HT1080 (cell line): ENCODE measurements around the gene NXN. TPM values are rescaled to one million over a fixed set of nuclear protein-coding genes. Genes with fewer than 3 reads are reported as not detected.
A peak's percentile ranks its signal among the peaks of the same experiment; 100 is the strongest.
"Not testable (repeated sequence)": the region's sequence is repeated elsewhere in the genome, so short reads cannot be mapped to it uniquely, and the experiment has no call there.

Experiments
- DNase-seq: peaks from one replicate; pipeline ENCODE4 v3.0.0-alpha.2; 2015; ENCODE audit warnings: low read depth
- total RNA-seq: library from RNA; depleted of rRNA; stranded (reverse); fragments of >200 nt; shearing (Covaris generic); gene quantifications from 2 replicates; pipeline ENCODE4 v1.2.3, GENCODE V29; 2014

The NXN gene
- total RNA-seq, 1 experiment from 2014 or later = 3.5 TPM

- no peak for DNase-seq
Measured at GRCh38 chr17:1007310-1008007, 27.9 kb upstream of the NXN start.

DNA sequence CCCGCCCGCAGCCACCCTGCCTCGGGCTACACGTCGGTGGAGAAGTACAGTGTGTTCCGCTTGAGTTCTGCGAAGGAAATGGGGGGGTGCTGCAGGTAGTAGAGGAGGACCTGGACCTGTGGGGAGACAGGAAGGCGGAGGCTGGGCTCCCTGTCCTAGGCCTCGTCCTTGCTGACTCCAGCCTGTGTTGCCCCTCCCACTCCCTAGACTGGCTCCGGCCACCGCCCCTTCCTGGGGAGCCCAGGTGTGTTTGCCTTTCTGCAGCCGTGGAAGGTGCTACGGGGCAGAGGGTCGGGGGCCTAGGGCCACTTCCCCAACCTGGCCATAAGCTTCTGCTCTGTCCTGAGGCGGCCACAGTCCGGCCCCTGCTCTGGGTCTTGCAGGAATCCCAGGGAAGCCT, 26.5 kb upstream of the NXN start:
- DNase-seq = no peak

- DNase-seq = no peak
Measured at GRCh38 chr17:1005361-1005946, 25.9 kb upstream of the NXN start.

DNA sequence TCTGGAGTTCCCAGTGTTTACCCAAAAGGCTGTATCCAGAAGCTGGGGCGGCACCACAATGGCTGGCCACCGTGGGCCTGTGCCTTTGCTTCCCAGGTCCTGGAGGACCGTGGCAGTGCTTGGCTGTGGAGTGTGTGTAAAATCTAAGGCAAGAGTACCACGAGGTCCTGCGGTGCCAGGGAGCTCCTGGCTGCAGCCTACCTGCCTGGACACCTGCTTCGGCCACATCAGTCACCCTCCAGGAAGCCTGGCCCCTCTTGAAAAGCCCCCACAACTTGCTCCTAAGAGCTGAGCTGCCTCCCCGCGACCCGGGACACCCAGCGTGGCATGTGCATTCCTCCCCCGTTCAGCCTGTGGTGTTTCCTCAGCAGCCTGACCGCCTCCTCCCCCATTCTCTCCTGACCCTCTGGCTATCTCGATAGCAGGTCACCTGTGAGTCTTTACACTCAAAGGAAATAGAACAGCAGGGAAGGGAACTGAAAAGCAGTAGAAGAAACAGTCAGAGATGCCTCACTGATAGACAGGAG, 25.3 kb upstream of the NXN start:
- DNase-seq = no peak

DNA sequence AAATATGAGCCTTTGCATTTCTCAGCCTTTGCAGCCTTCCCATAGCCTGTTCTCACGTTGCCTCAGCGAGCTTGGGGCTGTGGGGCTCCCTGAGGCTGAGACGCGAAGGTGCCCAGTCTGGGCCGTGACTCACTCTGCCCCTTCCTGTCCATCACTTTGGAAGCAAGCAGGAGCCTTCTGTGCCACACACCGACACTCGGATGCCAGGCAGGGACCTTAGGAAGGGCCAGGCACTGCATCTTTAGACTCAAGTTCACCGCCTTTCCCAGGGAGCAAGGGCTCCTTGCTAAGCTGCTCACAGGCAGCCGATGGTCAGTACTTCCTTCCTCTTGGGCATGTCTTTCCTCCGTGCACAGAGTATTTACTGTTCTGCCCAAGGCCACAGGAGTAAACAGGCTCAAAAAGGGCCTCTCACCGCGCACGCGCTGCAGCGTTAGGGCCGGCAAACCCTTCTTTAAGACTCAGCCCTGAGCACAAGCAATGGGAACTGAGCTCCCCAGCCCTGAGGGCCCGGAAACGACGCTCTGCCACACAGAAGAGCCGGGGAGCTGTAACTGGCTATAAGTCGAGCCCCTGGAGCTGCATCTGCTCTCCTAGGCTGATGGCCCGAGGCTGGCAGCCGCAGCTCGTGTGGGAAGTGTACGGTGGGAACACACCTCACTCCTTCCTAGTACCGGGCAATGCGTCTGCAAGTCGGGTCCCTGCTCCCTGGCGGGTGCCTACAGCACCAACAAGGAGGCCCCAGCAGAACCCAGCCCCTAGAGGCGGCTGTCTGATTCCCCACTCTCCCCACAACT, 24.6 kb upstream of the NXN start:
- no peak for DNase-seq

- DNase-seq = no peak
Measured at GRCh38 chr17:1003633-1003971, 24.0 kb upstream of the NXN start.

GRCh38 chr17:1002771-1003555, 23.4 kb upstream of the NXN start:
- no peak for DNase-seq

GRCh38 chr17:1002412-1002753, 22.8 kb upstream of the NXN start:
- no peak for DNase-seq

DNA sequence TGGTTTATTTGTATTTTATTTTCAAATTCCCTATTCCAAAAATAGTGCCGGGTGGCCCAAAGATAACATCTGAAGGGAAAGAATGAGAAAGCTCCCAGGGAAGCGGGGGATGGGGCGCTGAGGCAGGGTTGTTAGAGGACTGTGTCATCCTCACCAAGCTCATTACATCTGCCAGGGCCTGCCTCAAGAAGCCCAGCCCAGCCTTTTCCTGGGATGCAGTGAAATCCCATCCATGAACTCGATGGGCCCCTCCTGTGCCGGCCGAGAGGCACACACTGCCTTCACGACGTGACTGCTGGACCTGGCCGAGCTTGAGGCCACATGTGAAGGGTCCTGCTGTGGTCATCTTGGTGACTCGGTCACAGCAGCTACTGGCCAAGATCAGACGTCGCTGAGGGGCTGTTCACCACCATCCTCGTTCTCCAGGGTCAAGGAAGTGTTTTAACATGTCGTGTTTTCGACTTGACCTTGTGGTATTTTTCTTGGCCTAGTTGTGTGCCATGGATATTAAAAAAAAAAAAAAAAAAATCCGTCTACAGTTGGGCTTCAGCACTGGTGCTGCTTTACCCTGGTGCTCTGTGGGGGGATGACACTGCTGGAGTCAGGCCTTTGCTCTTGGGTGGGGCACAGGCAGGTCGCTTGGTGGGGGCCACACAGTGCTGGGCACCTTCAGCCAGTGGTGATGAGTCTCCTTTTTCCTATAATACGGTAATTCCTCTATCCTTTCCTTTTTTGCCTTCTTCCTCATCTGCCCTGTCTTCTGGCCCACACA, 22.2 kb upstream of the NXN start:
- no peak for DNase-seq

DNA sequence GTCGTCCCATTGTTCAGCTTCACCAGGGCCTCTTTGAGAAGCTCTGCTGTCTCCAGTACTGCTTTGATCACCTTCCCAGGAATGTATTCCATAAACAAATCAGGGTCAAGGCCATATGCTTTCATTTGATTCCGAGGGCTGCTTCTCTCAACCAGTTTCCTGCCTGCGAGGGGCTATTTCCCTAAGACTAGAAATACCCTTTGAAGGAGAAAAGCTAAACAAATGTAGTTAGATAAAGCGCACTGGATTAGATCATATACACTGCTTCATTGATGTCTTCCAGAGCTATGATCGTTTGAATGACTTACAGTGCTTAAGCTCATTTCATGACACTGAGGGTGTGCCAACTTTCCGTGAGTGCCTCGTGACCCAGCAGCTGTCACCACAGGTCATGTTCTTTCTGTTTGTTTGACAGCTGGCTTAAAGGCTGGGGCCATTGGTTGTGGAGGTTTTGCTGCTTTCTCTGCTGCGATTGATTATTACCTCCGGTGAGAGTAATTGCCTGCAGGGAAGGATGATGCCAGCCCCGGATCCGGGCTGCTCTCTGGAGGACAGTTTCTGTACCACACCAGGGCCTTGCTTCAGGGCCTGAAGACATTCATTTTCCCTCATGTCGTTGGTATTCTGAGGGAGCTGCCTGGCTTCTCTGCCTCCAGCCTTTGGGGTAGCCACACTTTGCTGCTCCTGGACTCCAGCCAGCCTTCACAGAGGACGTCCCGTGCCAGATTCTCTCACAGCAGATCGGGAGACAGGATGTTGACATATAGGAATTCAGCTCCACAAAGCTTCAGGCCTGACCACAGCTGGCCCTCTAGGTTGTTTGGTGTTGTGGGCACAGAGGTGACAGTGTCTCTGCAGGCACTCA, 21.3 kb upstream of the NXN start:
- peak; percentile 24 for DNase-seq

DNA sequence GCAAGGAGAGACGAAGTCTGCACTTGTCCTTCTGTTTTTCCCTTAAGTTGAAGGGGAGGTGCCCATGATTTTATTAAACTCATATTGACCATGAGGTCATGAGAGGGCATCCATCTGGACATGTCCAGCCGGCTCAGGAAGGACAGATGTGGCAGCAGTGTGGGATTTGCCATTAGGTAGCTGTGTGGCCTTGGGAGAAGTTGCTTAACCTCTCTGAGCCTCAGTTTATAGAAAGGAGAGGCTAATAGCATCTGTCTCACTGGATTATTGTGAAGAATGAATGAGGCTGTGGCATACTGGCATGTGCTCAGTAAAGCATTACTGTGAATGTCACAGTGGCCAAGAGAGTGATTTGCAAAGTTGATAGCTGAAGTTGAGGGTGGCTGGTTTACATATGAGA, 18.5 kb upstream of the NXN start:
- no peak for DNase-seq

DNA sequence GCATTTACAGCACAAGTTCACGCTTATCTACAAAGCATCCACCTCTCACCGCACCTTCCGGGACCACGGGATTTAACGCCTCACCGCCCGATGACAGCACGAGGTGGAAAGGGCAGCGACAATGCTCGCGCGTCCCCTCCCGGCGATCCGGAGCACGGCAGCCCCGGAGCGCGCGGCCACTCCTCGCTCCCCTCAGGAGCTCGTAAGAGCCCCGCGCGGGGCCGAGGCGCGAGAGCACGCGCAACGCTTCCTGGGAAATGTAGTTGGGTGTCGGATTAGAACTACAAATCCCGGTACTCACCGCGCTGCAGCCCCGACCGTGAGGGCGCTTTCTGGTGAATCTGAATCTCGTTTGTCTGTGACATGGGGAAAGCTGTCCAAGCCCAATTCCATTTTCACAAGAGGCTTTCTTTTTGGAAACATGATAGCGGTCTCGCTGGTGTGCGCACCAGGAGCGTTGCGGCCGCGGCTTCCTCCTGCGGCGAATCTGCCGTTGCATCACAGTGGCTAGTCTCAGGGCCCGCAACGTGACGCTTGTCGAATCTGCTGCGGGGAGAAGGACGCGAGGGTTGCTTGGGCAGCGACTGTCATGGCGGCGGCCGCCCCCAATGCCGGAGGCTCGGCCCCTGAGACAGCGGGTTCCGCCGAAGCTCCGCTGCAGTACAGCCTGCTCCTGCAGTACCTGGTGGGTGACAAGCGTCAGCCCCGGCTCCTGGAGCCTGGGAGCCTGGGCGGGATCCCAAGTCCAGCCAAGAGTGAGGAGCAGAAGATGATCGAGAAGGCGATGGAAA, 17.2 kb upstream of the NXN start, which contains the start of gene TIMM22:
TSS of gene TIMM22 (plus strand) at position 576 of the 791 bp plus-strand sequence. CDS start at position 590, 14 bp downstream.
- peak; percentile 97 for DNase-seq

DNA sequence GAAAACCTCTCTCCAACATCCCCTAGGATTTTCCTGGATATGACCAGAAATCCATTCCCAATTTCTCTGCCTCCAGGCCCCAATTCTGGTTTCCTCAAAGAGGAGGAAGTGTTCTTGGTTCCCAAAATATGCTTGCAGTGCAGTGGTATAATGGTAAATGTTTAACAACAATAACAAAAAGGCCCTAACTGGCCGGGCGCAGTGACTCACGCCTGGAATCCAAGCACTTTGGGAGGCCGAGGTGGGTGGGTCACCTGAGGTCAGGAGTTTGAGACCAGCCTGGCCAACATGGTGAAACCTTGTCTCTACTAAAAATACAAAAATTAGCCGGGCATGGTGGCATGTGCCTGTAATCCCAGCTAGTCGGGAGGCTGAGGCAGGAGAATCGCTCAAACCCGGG, 15.7 kb upstream of the NXN start:
- DNase-seq = not testable (repeated sequence)

GRCh38 chr17:992933-993332, 13.4 kb upstream of the NXN start:
- no peak for DNase-seq

DNA sequence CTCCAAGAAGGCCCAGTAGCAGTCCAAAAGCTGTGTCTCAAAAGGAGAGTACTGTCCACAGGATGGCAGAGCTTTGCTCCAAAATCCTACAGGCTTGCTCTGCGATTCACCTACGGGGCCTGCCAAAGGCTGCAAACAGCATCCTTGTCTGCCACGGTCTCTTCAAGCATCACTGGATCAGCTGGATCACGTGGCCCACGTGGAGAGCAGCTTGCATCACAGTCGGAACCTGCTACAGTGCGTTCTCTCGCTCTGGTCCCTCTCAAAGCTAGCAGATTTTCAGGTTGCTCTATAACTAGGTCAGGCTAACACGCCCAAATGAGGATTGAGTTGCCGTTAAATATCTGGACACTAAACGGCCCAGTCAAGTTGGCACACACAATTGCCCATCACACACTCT, 9.0 kb upstream of the NXN start:
- DNase-seq = no peak

GRCh38 chr17:987931-988330, 8.4 kb upstream of the NXN start:
- no peak for DNase-seq

- DNase-seq = no peak
Measured at GRCh38 chr17:986322-986929, 6.8 kb upstream of the NXN start.

DNA sequence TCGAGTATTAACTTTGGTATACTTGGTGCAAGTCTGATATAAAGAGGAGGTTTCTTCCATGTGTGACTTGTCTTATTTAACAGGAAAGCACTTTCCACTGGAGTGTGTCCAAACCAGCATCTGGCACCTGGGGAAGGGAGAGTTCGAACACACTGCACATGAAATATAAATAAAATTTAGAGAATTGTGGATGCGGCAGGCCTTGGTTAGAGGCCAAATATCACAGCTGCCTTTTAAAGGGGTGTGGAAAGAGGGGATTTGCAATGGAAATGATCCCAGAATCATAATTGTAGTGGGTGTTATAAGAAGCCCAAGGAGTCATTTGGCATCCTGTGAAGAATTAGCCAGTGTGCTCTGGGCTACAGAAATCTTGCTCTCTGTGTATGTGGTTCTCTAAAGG, 4.3 kb upstream of the NXN start:
- no peak for DNase-seq

DNA sequence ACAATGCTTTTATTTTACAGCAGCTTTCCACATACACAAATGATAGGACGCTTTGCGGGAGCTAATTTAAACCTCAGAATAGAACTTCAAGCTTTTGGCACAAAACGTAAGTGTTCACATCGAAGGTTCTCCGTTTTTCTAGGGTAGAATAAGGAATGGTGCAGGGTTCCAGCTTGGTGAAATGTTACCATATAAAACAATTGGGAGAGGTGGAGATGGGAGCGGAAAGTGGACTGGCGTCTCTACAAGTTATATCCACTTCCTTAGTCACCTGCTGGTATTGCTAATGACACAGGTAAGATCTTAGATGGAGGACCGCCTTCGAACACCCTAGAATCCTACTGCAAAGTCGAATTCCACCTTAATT, 1.7 kb upstream of the NXN start:
- DNase-seq = no peak
